Activated CD8-positive, alpha-beta memory T cell treated with anti-CD3 and anti-CD28 coated beads, Interleukin-2, amount 50 U/mL, for 48 hours (primary cell): Measurements from ENCODE around the gene SPPL2C.
"Not testable (repeated sequence)": the region's sequence is repeated elsewhere in the genome, so short reads cannot be mapped to it uniquely, and the experiment has no call there.

Experiments used
- DNase-seq: peaks from one replicate; pipeline ENCODE4 v3.0.0-alpha.2; 2020

The SPPL2C gene

DNA sequence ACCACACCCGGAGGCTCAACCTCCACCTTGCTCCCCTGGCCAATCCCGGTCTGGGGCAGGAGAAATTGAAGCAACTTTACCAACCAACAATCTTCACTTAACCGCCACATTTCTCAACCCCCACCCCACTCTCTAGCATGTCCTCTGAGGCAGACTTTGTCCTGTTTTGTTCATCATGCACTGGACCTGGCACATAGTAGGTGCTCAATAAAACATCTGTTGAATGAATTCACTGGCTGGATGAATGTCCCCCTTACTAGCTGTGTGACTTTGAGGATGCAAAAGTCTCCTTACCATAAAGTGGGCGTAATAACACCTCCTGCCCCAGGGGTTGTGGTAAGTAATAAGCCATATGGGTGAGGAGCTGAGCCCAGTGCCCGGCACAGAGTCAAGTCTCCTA lies 5.8 kb downstream of the SPPL2C start:
- DNase-seq: no peak

DNA sequence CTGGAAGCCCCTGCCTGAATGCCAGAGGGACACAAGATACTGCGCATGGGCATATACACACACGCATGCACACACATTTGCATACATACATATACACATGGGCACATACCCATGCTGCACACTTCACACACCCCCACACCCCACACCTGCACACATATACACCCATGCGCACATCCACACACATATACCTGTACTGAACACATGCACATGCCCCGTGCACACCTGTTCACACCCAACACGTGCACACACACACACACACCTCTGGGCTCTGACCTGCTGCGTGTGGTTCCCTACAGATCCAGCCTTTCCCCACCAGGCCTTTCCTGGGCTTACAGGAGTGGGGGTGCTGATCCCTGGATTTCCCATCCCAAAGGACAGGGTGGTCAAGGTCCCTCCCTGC lies 6.3 kb downstream of the SPPL2C start:
- no peak for DNase-seq

DNA sequence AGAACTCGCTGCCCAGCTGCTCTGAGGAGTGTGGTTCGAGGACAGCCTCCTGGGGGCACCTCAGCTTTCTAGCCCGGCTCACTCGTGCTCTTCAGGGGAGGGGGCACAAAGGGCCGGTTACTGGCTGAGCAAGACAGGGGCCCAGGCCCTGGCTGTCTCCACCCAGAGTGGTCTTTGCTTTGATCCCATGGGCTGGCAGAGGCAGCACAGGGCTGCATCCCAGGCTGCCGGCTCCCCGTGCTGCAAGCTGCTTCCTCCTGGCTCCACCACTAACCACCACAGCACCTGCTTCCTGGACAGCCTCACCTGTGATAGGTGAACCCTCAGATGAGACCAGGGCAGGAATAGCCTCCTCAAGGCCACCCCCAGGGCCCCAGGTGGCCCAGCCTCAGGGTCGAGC lies 6.8 kb downstream of the SPPL2C start:
- DNase-seq: no peak

DNA sequence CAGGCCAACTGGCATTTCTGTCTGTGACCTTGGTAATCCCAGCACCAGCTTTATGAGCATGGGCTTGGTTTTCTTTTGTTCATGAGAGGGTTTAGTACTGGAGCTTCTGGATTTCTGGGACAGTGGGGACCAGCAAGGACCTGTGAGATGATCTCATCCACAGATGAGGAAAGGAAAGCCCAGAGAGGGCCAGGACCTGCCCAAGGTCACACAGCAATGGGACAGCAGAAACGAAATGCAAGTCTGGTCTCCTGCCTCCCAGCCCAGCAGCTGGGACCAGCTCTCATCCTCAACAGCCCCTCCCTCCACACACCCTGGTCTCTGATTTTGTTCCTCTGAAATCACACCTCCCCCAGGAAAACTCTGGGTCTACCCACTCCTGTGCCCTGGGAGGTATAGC lies 7.2 kb downstream of the SPPL2C start:
- no peak for DNase-seq

DNA sequence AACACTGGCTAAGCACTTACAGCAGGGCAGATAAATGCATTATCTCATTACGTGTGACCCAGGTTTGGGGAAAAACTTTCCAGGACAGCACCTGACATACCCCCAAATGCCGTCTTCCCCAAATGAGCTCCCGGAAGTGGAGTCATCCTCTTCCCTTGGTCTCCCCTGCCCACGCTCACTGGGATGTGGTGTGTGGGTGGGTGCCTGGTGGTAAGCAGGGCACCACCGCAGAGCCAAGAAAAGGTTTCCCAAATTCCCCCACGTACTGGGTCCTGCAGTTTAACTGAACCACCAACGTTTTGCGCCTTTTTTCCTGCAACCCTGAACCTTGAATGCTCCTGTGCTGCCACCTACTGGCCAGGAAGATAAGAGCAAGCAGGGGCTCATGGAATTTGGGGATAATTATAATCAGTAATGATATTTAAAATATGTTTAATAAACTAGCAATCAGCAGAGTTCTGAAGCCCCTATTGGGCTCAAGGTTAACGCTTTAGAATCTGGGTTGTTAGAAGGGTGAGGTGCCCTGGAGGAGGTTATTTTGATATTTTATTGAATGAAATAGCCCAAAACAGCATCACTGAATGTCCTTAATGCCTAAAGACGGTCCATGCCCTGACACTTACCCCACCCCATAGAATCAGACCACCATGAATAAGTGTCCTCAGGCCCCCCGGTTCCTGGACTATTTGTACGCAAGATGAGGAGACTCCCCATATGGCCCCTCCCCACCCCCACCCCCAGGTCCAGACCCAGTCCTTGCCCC lies 8.0 kb downstream of the SPPL2C start:
- DNase-seq: peak; percentile 80

DNA sequence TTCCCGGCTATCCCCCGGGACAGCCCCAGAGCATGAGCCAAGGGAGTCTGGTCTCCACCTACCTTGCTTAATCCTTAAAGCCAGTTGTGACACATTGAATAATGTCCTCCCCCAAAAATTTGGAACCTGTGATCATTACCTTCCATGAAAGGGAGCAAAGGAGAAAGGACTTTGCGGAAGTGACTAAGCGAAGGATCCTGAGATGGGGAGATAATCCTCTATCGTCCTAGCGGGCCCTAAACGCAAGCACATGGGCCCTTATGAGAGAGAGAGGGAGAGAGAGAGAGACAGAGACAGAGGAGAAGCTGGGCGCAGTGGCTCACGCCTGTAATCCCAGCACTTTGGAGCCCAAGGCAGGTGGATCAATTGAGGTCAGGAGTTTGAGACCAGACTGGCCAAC lies 9.5 kb downstream of the SPPL2C start:
- DNase-seq: no peak

DNA sequence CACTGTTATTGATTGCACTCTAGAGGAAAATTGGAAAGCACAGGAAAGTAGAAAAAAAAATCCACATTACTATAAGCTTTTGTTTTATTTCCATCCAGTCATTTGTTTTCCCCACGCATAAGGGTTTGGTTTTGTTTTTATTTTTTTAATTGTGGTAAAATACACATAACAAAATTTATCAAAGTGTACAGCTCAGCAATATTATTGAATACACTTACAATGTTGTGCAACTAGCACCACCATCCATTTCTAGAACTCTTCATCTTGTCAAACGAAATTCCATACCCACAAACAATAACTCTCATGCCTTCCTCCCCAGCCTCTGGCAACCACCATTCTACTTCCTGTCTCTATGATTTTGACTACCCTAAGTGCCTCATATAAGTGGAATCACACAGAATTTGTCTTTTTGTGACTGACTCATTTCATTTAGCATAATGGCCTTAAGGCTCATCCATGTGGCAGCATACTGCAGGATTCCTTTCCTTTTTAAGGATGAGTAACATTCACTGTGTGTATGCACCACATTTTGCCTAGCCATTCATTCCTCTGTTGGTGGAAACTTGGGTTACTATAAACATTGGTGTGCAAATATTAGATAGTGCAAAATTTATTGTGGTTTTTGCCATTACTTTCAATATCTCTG lies 11.1 kb downstream of the SPPL2C start:
- DNase-seq: no peak

DNA sequence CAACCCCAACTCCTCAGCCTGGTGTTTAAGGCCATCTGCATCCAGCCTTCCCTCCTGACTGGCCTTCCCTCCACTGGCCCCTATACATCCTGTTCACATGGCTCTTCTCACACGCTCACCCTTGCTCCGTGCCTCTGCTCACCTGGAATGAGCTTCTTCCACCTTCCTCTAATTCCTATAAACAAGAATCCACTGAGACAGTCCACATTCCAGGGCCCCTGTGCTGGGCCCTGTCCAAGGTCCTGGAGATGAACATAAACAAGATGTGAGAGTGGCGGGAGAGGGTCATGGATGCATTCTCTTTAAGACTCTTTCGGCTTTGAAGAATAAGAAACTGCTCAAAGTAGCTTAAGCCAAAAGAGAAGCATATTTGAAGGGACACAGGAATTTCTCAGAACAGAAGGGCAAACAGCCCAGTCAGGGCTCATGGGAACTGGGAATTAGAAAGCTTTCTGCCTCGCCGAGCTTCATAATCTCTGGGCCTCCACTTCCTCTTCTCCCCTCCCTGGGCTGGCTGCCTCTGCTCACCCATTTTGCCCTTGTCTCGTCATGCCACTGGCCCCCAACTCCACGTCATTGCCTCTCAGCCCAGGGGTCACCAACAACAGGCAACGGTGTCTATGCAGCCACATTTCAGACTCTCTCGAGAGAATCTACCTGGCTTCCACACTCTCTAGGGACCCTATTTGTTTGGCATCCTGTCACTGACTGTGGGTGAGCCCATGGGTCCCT lies 13.5 kb downstream of the SPPL2C start:
- DNase-seq: no peak

DNA sequence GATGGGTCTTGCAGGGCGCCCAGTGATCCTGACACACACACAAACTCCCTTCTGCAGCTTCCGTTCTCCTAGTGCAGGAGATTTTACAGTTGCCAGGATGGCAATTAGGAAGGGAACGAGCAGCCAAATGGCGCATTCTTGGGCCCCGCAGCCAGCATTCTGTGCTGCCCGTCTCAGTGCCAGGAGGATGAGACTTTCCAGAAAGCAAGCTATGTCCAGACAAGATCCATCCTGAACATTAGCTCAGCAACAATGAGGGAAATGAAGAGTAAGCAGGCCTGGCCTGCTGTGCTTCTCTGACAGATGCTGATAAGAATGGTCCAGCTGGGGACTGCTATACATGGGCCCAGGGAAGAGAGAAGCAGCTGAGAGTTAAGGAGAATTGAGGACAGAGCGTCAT lies 16.5 kb downstream of the SPPL2C start:
- no peak for DNase-seq

DNA sequence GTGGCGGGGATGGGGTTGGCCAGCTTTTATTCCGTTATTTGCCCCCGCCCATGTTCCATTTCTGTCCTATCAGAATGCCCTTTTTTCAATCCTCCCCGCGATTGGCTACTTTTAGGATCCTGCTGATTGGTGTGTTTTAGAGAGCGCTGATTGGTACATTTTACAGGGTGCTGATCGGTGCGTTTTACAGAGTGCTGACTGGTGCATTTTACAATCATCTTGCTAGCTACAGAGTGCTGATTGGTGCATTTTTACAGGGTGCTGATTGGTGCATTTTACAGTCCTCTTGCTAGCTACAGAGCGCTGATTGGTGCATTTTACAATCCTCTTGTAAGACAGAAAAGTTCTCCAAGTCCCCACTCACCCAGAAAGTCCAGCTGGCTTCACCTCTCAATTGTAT lies 17.4 kb downstream of the SPPL2C start:
- DNase-seq: not testable (repeated sequence)

DNA sequence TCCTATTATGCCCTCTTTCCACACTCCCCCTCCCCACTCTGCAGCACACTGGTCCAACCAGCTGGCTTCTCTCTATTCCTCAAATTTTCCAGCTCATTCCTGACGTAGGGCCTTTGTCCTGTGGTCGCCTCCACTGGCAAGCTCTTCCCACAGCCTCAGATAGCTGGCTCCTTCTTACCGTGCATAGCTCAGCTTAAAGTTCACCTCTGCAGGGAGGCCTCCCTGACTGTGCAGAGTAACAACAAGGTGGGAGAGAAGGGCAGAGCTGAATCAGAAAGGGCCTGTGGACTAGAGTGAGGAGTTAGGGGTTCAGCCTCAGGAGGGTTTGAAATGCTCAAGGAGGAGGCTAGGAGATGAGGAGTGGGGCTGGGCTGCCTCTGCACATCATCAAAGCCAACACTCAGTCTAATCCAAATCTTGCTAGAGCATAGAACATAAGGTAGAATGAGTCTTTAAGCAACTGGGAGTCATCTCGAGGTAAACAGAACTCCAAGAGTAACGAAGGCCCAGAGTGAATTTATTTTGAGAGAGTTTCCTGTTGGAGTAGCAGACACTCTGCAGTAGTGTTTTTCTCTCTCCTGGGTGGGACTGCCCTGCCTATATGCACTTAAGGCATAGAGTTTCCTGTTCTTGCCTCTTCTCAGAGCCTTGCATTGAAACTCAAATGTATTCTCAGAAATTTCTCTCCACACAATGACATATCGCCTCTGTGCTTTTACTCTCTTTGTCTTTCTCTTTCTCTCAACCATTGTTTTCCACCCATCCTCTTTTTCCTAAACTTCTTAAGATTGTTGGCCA lies 19.4 kb downstream of the SPPL2C start:
- no peak for DNase-seq

DNA sequence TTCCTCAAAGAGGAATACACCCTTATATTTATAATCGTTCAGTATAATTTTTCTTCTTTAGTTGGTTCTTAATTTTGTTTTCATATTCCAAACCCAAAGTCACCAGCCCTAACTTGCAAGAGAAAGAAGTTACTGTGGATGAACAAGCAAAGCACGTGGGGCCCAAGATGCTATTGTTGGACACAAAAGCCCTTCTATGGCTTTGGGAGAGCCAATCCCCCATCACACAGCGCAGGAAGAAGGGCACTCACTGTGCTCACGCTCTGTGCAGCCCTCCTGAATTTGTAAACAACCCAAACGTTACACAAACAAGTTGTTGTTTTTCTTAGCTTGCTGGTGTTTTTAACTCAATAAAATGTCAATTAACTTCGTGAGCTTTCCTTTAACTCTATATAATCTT lies 22.5 kb downstream of the SPPL2C start:
- no peak for DNase-seq

DNA sequence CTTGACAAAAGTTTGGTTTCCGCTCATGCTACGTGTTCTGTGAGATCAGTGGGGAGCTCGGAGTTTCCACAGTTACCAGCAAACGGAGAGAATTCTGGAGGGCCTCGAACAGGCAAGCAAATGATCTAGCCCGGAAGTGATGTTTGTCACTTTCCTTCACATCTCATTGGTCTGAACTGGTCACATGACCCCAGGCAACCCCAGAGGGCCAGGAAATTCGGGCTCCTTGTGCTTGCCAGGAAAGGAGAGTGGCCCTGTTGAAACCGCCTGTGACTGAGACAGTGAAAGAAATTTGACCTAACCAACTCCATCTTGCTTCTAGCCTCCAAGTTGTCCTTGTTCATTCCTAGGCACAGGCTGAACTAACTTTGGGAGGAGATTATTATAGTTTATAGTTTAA lies 23.0 kb downstream of the SPPL2C start:
- DNase-seq: no peak

DNA sequence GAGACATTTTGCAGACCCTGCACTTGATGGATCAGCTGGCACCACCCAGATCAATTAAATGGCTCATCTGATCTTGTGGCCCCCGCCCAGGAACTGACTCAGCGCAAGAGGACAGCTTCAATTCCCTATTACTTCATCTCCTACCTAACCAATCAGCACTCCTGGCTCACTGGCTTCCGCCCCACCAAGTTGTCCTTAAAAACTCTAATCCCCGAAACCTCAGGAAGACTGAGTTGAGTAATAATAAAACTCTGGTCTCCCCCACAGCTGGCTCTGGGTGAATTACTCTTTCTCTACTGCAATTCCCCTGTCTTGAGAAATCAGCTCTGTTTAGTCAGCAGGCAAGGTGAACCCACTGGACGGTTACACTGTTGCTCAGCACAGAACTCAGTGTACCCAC lies 23.6 kb downstream of the SPPL2C start:
- DNase-seq: no peak

DNA sequence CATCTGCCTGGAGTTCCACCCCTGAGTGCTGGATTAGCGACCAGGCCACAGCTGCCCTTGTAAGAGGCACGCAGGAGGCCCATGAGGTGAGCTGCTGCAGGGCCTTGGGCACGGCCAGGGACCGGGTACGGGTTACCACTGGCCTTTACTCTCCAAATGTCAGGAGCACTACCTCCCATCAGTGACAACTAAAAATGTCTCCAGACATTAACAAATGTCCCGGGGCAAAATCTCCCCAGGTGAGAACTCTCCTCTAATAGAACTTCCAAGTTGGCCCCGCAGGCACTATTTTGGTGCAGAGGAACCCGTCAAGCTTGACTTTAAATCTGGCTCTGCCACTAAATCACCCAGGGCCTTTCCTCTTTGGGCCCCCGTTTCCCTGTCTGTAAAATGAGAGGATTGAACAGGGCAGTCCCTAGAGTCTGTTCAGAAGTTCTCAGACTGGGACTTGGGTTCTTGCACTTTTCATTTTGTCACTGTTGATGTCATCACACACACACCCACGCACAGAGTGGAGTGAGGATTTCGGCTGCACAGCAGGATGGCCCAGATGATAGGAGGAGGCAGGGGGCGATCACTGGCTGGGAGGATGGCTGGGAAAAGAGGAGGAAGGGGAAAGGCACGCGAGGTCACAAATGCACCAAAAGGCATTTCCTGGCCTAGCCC lies 25.1 kb downstream of the SPPL2C start:
- no peak for DNase-seq

DNA sequence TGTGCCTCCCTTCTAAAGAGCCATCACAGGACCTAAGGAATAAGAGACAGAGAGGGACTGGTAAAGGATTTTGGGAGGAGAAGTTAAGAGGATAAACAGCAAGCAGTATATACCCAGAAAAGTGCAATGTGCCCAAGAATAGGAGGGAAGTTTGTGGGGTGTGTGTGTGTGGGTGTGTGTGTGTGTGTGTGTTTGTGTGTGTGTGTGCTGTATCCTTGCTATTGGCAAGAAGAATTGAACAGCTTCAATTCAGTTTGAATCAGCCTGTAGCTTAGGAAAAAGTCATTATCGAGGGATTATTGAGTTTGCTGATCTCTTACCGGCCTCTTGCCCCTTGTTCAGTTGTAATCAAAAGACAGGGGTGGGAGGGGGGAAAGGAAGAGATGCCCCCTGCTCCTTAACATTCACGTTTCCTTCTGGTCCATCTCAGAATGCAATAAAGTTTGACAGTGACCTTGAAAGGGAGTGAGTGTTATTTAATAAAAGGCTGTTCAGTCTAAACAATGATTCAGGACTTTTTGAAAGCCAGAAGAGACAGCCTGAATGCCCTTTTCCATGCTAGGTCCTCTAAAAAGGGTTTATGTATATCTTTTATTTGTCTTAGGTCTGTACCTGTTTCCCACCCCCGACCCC lies 25.8 kb downstream of the SPPL2C start:
- no peak for DNase-seq

DNA sequence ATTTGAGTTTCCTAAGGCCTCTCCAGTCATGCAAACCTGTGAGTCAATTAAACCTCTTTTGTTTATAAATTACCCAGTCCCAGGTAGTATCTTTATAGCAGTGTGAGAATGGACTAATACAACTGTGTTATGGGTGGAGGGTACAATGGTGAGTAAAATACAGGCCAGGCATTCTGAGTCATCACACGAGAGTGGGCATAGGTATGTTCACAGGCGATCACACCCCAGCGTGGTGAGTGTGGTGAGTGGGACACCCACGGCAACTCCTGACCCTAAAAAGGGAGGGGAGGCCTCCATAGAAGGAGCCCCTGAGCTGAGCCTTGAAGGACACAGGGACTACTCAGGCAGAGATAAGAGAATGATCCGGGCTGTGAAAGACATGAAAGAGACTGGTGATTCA lies 27.0 kb downstream of the SPPL2C start:
- DNase-seq: no peak

DNA sequence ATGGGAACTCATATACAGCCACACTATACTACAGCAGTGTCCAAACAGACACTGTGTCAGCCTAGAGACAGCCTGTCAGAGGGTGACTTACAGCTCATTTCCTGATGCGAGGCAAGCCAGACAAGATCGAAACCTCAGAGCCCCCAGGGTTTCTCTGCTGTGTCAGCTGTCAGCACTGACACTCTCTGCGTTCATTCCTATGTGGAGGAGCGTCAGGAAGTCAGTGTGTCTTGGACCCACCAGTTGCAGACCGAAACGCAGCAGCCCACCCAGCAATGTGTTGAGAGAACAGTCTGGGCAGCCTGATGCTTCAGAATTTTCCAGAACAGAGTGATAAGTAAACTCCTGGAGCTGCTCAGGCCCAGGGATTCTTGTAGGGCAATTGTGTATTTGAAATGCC lies 29.0 kb downstream of the SPPL2C start:
- peak; percentile 64 for DNase-seq

DNA sequence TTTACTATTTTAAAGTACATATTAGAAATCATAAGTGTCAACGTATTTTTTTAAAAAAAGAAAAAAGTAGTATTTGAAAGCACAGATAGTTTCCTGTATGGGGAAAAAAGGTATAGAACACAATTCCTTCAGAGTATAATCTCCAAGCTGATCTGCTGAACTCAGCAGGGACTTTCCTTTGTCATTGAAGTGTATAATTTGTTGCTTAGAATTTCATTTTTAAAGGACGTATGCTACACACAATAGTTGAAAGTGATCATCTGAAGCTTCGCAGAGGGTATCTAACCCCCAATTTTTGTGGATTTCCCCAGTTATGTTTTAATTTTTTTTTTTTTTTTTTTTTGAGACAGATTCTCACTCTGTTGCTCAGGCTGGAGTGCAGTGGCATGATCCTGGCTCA lies 29.5 kb downstream of the SPPL2C start:
- no peak for DNase-seq

DNA sequence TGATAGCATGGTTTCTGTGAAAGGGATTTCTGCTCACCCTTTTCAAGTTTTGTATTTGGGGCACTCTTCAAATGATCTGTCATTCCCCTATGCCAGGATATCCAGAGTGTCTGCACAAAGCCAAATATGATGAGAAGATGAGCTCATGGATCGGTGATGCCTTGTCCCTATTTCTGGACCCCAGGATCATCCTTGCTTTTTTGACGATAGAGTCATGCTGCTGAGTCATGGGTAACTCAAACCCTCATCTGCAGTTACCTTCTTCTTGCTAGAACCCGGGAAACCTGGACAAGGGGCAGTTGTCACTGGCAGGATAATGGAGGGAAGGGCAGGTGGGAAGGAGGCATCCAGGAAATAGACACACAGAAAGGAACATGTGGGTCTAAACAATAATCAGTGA lies 31.9 kb downstream of the SPPL2C start:
- no peak for DNase-seq

DNA sequence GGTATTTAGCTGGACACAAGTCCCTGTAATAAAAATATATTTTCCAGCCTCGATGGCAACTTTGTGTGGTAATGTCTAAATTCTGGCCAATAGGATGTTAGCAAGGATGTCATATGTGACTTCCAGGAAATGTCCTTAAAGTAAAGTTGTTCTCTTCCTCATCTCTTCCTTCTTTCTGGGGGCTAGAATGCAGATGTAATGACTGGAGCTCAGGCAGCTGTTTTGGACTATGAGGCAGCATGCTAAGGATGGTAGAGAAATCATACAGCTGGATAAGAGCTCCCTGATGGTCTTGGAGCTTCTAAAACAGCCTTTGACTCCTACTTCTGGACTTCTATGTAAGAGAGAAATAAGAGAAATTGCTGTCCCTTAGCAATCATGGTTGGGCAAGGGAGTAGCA lies 32.8 kb downstream of the SPPL2C start:
- DNase-seq: no peak

DNA sequence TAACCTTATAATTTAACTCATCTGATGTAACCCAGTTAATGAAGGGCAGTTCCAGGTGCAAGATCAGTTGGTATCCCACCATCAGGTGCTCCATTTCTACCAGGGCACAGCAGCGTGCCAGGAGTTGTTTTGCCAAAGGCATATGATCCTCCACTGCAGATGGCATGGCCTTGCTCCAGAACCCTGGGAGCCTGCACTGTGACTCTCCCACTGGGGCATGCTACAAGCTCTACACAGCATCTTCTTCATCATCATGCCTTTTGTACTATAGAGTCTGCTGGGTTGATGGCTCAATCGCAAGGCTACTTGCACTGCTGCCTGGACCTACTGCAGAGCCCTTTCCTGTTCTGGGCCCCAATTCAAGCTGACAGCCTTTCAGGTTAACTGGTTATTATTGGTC lies 38.4 kb downstream of the SPPL2C start:
- DNase-seq: no peak
